ENCODE measurements around the gene XXYLT1.

DNA sequence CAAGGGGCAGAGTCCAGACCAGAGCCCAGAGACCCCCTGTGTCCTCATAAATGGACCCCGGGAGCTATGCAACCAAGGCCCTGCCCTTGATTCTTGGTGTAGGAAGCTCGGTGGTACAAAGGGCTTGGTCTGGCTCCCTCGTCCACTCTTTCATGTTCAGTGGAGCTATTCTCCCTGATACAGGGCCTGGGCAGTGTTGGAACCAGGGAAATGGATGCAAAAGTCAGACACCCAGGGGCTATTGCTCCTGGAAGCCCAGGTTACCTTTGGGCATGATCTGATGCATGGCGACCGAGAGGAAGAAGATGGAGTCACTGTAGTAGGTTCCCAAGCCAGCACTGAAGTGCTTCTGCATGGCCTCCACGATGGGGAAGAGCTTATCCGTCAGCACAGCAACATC lies 44.5 kb downstream of the XXYLT1 start:
- no peak for TF ChIP-seq POLR2AphosphoS5 (IDR thresholded peaks at IDR 0.05; ENCODE audit: low read depth, low read length)
- TF ChIP-seq SP1 (IDR thresholded peaks at IDR 0.05; ENCODE audit: low read depth): no peak
- TF ChIP-seq EZH2phosphoT487 (IDR thresholded peaks at IDR 0.05; ENCODE audit: borderline replicate concordance): no peak
- TF ChIP-seq RAD21 (IDR thresholded peaks at IDR 0.05; ENCODE audit: low read depth): no peak
- TF ChIP-seq POLR2A (IDR thresholded peaks at IDR 0.05; ENCODE audit: borderline replicate concordance, extremely low read depth, insufficient read depth, insufficient read length): no peak
- TF ChIP-seq, protein P1, sequence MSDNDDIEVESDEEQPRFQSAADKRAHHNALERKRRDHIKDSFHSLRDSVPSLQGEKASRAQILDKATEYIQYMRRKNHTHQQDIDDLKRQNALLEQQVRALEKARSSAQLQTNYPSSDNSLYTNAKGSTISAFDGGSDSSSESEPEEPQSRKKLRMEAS (IDR thresholded peaks at IDR 0.05): no peak
- TF ChIP-seq, protein P2, sequence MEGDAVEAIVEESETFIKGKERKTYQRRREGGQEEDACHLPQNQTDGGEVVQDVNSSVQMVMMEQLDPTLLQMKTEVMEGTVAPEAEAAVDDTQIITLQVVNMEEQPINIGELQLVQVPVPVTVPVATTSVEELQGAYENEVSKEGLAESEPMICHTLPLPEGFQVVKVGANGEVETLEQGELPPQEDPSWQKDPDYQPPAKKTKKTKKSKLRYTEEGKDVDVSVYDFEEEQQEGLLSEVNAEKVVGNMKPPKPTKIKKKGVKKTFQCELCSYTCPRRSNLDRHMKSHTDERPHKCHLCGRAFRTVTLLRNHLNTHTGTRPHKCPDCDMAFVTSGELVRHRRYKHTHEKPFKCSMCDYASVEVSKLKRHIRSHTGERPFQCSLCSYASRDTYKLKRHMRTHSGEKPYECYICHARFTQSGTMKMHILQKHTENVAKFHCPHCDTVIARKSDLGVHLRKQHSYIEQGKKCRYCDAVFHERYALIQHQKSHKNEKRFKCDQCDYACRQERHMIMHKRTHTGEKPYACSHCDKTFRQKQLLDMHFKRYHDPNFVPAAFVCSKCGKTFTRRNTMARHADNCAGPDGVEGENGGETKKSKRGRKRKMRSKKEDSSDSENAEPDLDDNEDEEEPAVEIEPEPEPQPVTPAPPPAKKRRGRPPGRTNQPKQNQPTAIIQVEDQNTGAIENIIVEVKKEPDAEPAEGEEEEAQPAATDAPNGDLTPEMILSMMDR (IDR thresholded peaks at IDR 0.05 in 2 of 3, conservative IDR thresholded peaks at IDR 0.05 in 1 of 3; ENCODE audit: borderline replicate concordance in 1 of 3, insufficient read depth in 1 of 3, low read depth in 2 of 3, low read length in 2 of 3): no peak
- TF ChIP-seq EZH2 (IDR thresholded peaks at IDR 0.05): no peak
- no peak for TF ChIP-seq ELF1 (IDR thresholded peaks at IDR 0.05; ENCODE audit: borderline replicate concordance, low read depth)
- TF ChIP-seq CEBPB (IDR thresholded peaks at IDR 0.05; ENCODE audit: low read depth): no peak
- TF ChIP-seq TCF7L2 (IDR thresholded peaks at IDR 0.05; ENCODE audit: borderline replicate concordance, extremely low read depth, insufficient read depth, insufficient read length): no peak
- TF ChIP-seq FOSL1 (IDR thresholded peaks at IDR 0.05; ENCODE audit: low read depth): no peak
- no peak for TF ChIP-seq ZNF274 (IDR thresholded peaks at IDR 0.05; ENCODE audit: low read depth, low read length)
- TF ChIP-seq, protein P3, sequence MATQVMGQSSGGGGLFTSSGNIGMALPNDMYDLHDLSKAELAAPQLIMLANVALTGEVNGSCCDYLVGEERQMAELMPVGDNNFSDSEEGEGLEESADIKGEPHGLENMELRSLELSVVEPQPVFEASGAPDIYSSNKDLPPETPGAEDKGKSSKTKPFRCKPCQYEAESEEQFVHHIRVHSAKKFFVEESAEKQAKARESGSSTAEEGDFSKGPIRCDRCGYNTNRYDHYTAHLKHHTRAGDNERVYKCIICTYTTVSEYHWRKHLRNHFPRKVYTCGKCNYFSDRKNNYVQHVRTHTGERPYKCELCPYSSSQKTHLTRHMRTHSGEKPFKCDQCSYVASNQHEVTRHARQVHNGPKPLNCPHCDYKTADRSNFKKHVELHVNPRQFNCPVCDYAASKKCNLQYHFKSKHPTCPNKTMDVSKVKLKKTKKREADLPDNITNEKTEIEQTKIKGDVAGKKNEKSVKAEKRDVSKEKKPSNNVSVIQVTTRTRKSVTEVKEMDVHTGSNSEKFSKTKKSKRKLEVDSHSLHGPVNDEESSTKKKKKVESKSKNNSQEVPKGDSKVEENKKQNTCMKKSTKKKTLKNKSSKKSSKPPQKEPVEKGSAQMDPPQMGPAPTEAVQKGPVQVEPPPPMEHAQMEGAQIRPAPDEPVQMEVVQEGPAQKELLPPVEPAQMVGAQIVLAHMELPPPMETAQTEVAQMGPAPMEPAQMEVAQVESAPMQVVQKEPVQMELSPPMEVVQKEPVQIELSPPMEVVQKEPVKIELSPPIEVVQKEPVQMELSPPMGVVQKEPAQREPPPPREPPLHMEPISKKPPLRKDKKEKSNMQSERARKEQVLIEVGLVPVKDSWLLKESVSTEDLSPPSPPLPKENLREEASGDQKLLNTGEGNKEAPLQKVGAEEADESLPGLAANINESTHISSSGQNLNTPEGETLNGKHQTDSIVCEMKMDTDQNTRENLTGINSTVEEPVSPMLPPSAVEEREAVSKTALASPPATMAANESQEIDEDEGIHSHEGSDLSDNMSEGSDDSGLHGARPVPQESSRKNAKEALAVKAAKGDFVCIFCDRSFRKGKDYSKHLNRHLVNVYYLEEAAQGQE (IDR thresholded peaks at IDR 0.05; ENCODE audit: low read depth): no peak

Data from HCT116 (cell line).